ENCODE data around the gene YWHAE. TPM values are rescaled to one million over a fixed set of nuclear protein-coding genes. Genes with fewer than 3 reads are reported as not detected.

Gene YWHAE
- total RNA-seq, 1 experiment from 2014 or later = 1,282 TPM

DNA sequence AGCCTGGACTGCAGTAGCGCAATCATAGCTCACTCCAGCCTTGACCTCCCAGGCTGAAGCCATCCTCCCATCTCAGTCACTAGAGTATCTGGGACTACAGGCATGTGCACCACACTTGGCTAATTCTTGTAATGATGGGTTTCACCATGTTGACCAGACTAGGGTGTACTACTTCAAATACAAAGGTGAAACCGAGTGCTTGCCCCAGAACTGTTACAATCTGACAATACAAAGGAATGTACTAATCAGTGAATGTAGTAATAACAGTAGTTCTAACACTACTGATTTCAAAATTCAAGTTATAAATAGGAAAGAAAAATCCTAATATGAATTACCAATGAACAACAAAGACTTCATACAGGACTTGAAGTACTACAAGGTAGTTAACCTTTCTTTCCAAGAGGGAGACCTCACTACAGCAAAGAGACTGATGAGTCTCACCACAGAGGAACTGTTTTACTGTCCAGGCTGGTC lies 31.6 kb upstream of the YWHAE start:
- Histone ChIP-seq H2BK12ac (ENCODE audit: insufficient read length, low read depth, low read length) (no peak overlapping the region), H4K5ac (ENCODE audit: insufficient read length, low read depth, low read length) (no peak overlapping the region), H3K14ac (ENCODE audit: insufficient read depth, low read length) (no peak overlapping the region), H2BK120ac (ENCODE audit: low read depth, low read length, poor library complexity, severe bottlenecking) (no peak overlapping the region), H3K23ac (ENCODE audit: insufficient read length, low read depth, low read length) (no peak overlapping the region), H3K23me2 (ENCODE audit: insufficient read length, low read depth, low read length, poor library complexity, severe bottlenecking) (no peaks in the 10 kb centered on the region), H2AK5ac (ENCODE audit: insufficient read length, low read length) (no peak overlapping the region), H3K9me3 (ENCODE audit: control insufficient read depth, low read depth, low read length) (no peaks in the 10 kb centered on the region), H2AFZ (ENCODE audit: low read length) (no peak overlapping the region), H3K56ac (ENCODE audit: insufficient read length, low read depth, low read length) (no peak overlapping the region), H3K4me1 (ENCODE audit: insufficient read depth, low read length) (no peaks in the 10 kb centered on the region), H3K4me2 (ENCODE audit: insufficient read depth, insufficient read length, low read length) (no peak overlapping the region), H4K91ac (ENCODE audit: insufficient read length, low read depth, low read length) (no peak overlapping the region), H3K79me1 (ENCODE audit: insufficient read depth, low read depth, low read length, poor library complexity, severe bottlenecking) (peaks cover 10% of the 10 kb centered on the region), H3K27me3 (ENCODE audit: insufficient read depth, low read length) (no peaks in the 10 kb centered on the region), H3T11ph (ENCODE audit: low read length) (no peak overlapping the region), H3K27ac (ENCODE audit: insufficient read length, low read depth, low read length) (no peak overlapping the region), H2BK20ac (ENCODE audit: low read depth, low read length, poor library complexity, severe bottlenecking) (no peak overlapping the region), H4K8ac (replicated peaks; ENCODE audit: insufficient read length, low read depth, low read length) (no peak overlapping the region), H2BK15ac (ENCODE audit: low read depth, low read length) (no peak overlapping the region), H3K18ac (ENCODE audit: insufficient read length, low read depth, low read length) (no peak overlapping the region), H4K20me1 (ENCODE audit: control insufficient read depth, insufficient read depth, insufficient read length) (no peaks in the 10 kb centered on the region), H3K79me2 (ENCODE audit: insufficient read depth, low read length) (peaks cover 15% of the 10 kb centered on the region; the same call in 1 of the 2 replicates), H3K9ac (ENCODE audit: extremely low read depth, insufficient read length, low read length) (no peak overlapping the region), H3K4ac (ENCODE audit: low read depth, low read length) (no peak overlapping the region), H2BK5ac (ENCODE audit: insufficient read length, low read length) (no peak overlapping the region)
- H3K27ac Mint-ChIP-seq = no peak overlapping the region
- 0 out of 4 replicates have a peak, but pooled peaks cover 0 to 3% of the 10 kb centered on the region in 2 experiments for H3K4me1 Mint-ChIP-seq
- peaks cover 0 to 3% of the 10 kb centered on the region in 2 experiments; a peak in 1 of 5 replicates for H3K9me3 Mint-ChIP-seq
- H3K4me3 Mint-ChIP-seq = no peak overlapping the region; a peak in 1 of 5 replicates
- TF ChIP-seq, protein P1, sequence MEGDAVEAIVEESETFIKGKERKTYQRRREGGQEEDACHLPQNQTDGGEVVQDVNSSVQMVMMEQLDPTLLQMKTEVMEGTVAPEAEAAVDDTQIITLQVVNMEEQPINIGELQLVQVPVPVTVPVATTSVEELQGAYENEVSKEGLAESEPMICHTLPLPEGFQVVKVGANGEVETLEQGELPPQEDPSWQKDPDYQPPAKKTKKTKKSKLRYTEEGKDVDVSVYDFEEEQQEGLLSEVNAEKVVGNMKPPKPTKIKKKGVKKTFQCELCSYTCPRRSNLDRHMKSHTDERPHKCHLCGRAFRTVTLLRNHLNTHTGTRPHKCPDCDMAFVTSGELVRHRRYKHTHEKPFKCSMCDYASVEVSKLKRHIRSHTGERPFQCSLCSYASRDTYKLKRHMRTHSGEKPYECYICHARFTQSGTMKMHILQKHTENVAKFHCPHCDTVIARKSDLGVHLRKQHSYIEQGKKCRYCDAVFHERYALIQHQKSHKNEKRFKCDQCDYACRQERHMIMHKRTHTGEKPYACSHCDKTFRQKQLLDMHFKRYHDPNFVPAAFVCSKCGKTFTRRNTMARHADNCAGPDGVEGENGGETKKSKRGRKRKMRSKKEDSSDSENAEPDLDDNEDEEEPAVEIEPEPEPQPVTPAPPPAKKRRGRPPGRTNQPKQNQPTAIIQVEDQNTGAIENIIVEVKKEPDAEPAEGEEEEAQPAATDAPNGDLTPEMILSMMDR (conservative IDR thresholded peaks at IDR 0.05) = no peak
- no peak for DNase-seq
- no CpG with 5 or more reads among the region's 2 CpGs for WGBS (ENCODE audit: extremely low coverage, insufficient read length, low lambda C conversion rate)
- H3K36me3 Mint-ChIP-seq (ENCODE audit: insufficient read depth in 1 of 3, low read depth in 3 of 3) = peaks cover 36 to 71% (median 64%) of the 10 kb centered on the region in 3 experiments
- H3K27me3 Mint-ChIP-seq (ENCODE audit: low read depth) = no peaks in the 10 kb centered on the region

Measured in H9 (cell line).